NCI-H524 (cell line): ENCODE measurements around the gene NAXE.
"Not testable (repeated sequence)": the region's sequence is repeated elsewhere in the genome, so short reads cannot be mapped to it uniquely, and the experiment has no call there.

Source experiments
- DNase-seq, 2 experiments: peaks; one replicate each; lab custom pipeline; 2025; lab: John Stamatoyannopoulos, UW

NAXE gene

DNA sequence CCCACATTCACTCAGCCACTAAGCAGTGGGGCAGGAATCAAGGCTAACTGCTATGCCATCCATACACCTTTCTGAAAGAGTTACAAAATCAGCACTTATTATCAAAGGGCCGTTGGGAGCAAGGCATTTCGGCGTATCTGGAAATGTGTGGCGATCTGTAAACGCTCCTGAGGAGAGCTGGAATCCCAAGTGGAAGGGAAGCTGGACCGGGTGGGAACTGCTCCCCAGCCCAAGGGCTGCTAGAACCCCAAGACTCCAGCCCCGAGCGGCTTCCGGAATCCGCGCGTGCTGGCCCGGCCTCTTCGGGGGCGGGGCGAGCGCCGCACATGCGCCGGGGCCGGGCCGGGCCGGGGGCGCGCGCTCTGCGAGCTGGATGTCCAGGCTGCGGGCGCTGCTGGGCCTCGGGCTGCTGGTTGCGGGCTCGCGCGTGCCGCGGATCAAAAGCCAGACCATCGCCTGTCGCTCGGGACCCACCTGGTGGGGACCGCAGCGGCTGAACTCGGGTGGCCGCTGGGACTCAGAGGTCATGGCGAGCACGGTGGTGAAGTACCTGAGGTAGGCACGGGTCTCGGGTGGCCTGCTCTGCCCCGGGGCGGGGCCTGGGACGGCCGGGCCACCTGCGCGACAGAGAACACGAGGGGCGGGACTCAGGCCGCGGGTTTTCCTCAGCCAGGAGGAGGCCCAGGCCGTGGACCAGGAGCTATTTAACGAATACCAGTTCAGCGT is at the start of gene NAXE:
Gene NAXE, plus strand, starts transcription at position 345 of the 726 bp plus-strand sequence. Its CDS starts 29 bp downstream, at position 374.
- peak; percentile 51 to 70 for DNase-seq

DNA sequence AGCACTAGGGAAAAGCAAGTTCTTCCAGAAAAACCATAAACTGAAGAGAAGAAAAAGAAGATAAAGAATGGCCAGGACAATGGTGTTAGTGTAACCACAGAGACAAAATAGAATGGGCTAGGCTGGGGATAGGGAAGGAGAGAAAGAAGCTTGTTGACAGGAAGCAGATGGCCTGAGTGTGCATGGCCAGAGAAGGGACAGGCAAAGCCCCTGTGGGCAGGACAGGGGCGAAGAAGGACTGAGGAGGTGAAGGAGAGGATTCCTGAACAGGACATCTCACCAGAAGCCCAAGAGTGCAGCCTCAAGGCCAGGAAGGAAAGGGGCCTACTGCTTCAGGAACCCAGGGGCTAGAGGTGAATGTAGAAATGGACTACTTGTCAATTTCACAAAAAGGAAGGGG is 48.5 kb upstream of the NAXE start:
- DNase-seq: no peak

- DNase-seq: no peak
These were observed 46.9 kb upstream of the NAXE start for GRCh38 chr1:156544592-156545102.

DNA sequence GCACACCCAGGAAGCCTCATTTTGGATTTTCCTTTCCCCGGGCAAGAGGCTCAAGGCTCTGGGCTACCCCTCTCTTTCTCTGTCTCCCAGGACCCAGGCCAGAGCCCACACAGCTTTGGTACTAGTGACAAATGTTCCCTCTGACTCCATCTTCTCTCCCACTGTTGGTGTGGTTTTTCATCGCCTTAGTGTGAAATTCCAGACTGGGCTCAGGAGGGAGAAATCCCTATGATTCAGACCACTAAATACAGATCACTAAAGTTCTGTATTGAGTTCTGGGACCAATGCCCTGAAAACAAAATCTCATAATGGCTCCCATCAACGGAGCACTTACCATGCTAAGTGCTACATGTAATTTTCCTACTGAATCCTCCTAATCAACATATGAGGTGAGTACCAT is 45.3 kb upstream of the NAXE start:
- no peak for DNase-seq

DNA sequence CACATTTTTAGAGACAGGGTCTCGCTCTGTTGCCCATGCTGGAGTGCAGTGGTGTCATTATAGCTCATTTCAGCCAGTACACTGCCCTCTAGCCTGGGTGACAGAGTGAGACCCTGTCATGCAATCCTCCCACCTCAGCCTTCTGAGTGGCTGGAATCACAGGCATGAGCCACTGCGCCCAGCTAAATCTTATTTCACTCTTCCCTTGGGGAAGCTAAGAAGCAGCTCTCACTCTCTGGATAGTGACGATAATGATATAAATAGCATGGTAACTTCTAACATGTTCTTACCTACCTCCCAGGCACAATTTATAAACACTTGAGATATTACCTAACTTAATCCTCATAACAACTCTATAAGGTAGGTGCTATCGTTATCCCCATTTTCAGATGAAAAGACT is 44.1 kb upstream of the NAXE start:
- no peak for DNase-seq

- no peak for DNase-seq
These were observed 43.6 kb upstream of the NAXE start for GRCh38 chr1:156547982-156548381.

GRCh38 chr1:156549390-156549789 is 42.2 kb upstream of the NAXE start:
- DNase-seq: no peak

DNA sequence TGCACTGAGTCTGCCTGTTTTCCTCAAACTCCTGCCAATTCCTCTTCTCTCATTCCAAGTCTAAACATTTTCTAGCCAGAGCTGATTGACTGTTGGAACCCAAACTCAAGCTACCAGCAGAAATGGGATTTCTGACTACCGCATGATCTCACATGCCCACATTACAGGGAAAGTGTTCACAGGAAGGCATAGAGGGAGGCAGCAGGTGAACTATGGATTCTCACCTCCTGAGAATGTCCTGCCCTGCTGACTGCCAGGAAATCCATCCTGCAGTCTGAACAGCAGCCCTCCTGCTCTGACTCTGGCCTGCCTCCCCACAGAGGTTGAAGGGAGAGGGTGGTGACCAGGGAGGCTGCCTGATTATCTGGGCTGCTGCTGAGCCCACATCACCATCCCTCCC is 41.7 kb upstream of the NAXE start:
- DNase-seq: no peak

DNA sequence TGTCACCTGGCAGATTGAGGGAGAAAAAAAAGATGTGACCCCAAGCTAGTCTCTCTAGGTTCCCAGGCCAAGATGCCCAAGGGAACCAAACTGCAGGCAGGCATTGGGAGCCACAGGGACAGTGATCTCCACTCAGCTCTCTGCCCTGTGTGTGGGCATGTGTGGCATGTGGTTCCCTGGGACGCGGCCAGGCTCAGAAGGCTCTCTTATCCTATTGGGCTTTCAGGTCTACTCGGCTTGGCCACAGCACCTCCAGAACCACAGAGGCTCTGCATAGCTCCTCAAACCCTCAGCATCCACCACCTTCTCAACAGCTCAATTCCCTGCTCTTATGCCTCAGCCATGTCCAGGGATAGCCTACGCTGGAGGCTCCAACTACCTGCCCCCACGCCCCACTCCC is 41.2 kb upstream of the NAXE start:
- no peak for DNase-seq

- no peak for DNase-seq
These were observed 40.4 kb upstream of the NAXE start for GRCh38 chr1:156551066-156551643.

DNA sequence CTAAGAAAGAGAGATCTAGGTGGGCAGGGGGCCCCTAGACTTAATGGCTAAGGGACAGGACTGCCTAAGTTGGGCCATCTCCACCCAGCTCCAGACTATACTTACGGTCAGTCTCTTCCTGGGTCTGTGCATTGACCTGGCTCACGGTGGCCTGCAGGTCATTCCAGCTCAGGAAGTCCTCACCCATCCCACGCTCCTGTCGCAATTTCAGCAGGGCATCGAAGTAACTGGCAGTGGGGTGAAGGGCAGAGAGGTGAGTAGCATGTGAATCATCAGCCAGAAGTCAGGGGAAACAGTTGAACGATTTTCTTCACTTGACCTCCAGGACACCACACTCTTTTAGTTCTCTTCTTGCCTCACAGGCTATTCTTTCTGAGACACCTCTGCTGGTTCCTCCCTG is 39.7 kb upstream of the NAXE start:
- no peak for DNase-seq

GRCh38 chr1:156552518-156552917 is 39.1 kb upstream of the NAXE start:
- no peak for DNase-seq

DNA sequence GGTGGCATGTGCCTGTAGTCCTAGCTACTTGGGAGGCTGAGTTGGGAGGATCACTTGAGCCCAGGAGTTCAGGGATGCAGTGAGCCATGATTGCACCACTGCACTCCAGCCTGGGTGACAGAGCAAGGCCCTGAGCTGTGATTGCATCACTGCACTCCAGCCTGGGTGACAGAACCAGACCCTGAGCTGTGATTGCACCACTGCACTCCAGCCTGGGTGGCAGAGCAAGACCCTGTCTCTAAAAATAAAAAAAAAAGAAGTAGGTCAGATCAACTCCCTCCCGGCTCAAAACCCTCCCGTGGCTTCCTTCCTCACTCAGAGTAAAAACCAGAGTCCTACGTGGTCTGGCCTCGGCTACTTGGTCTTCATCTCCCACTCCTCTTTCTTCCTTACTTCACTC is 38.6 kb upstream of the NAXE start:
- DNase-seq: not testable (repeated sequence)

DNA sequence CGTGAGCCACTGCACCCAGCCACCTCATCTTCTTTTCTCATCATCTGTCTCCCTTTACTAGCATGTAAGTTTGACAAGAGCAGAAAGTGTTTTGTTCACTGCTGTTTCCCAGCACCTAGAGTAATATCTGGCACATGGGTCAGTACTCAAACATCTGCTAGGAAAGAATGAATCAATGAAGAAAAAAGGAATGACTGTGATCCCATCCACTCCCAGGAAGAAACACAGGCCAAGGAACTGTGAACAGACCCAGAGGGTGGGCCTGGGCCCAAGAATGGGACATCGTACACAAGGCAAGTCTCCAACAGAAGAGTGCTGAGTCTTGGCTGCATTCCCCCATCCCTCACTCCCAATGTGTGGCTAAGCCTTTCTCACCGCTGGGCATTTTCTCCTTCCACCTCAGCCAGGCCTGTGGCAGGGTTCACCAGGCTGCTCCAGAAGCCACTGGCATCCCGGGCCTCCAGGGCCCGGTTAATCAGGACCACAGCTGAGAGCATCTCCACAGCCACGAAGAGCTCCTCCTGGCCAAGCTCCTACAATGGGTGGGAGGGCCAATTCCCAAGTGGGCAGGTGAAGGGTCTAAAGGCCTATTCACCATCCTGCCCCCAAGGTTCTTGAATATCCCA is 37.6 kb upstream of the NAXE start:
- no peak for DNase-seq

DNA sequence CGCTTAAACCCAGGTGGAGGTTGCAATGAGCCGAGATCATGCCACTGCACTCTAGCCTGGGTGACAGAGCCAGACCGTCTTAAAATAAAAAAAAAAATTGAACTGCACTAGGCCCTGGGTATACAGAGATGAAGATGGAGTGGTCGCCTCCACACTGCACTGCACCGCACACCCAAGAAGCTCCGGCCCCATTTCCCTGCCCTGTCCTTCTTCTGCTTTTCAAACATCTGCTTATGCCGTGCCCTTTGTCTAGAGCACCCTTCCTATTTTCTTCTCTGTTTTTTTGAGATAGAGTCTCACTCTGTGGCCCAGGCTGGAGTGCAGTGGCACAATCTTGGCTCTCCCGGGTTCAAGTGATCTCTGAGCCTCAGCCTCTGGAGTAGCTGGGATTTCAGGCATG is 36.6 kb upstream of the NAXE start:
- DNase-seq: no peak

DNA sequence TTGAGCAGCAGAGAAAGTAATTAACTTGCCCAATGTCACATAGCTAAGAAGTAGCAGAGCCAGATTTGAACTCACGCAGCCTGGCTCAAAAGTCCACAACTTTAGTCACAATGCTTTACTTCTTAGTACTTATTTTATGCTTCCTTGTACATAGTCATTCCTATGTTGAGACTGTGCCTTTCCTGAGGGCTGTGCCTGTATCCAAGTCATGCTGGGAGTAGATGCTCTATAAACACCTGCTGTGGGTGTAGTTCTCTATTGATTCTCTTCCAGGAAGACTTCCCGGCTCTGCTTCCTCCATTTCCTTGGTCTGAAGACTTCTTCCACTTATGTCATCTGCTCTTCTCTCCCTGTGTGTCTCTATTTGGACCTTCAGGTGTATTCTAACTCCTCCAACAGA is 35.9 kb upstream of the NAXE start:
- DNase-seq: no peak

- peak; percentile 70 to 85 for DNase-seq
These were observed 35.2 kb upstream of the NAXE start for GRCh38 chr1:156556354-156556753.

DNA sequence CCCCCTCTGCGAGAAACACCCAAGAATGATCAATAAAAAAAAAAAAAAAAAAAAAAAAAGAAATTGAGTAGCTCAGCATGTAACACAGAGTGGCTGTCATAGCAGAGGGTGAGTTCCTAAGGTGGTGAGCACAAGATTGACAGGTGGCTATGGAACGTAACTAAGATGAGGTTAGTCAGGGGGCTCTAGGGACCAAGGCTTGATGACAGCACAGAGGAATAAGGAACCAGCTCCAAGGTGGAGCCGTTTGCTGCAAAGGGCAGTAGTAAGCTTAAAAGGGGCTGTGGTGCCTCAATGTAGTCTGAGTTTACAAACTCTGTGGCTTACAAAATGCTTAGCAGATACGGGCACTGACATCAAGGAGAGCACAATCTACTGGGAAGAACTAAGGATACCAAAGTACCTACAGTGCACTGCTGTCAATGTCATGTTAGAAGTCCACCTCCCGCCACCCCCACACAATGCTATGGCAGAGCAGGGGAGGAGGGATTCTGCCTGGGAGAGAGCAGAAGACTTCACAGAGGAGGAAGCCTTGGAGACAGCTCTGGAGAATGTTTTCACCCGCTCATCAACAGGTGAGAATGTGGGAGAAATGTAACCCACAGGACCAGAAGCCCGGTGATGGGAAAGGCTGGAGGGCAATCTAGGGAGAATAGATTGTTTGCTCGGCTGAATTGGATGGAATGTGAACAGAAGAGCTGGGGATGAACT is 32.3 kb upstream of the NAXE start:
- DNase-seq: no peak

- no peak for DNase-seq
These were observed 31.7 kb upstream of the NAXE start for GRCh38 chr1:156559797-156560385.

DNA sequence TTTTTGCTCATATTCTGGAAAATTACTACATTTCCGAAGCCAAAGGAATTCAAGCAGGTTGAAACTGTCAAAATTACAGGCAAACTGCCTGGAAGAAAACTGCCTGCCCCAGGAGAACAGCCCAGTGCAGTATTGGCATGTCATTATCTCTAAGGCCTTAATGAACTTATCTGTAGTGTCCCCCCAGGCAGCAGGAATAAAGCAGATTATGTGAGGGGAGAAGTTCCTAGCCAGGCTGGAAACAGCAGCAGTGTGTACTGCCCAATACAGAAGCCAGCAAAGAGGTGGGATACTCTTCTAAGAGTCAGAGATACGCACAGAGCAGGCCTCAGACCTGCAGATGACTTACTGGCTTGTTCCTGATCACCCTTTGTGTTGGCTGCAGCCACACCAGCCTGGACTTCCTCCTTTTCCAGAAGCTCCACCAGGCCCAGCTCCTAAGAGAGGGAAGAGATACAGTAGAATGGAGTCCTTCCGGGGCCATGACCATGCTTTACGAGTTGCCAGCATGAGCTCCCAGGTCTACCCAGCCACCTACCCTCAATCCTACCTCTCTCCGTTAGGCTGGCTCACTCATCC is 30.9 kb upstream of the NAXE start:
- no peak for DNase-seq

DNA sequence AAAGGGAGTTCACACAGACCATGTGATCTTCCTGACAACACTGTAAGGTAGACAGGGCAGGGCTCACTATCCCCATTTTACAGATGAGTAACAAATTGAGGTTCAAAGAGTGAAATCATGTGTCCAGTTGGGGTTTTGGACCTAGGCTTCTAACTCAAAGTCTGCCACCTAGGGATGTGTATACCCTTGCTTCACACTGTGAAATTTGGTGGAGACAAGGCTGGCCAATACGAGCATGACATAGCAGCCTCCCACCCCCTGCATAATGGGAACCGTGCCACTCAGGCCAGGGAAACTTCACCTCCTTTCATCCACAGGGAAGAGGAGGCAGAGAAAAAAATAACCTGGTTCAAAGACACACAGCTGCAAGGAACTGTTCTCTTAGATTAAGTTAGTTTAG is 26.1 kb upstream of the NAXE start:
- DNase-seq: no peak

DNA sequence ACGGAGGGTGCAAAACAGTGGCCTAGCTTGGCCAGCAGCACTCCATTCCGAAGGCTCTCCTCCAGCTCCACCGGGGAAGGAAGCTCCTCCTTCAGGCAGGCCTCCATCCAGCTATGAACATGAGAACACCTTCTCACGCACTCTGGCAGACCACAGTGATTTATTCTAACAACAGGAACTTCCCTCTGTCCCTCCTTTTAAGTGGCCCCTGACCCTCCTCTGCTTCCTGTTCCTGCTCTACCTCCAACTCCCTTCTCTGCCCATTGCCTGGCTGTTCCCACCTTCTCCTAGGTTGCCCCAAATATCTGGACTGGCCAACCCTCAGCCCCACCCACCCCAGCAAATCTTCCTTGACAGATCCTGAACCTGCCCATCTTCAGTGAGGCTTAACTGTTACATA is 25.1 kb upstream of the NAXE start:
- DNase-seq: no peak
